ENCODE measurements around the gene APOBEC3B. TPM values are rescaled to one million over a fixed set of nuclear protein-coding genes. Genes with fewer than 3 reads are reported as not detected.
"Not testable (repeated sequence)": the region's sequence is repeated elsewhere in the genome, so short reads cannot be mapped to it uniquely, and the experiment has no call there.

The APOBEC3B gene
- total and polyA plus RNA-seq, 2 donors = 1.0 to 1.8 TPM

- H3K27ac ChIP-seq (ENCODE audit: low read depth) = no peak overlapping the region
- H3K4me1 ChIP-seq (ENCODE audit: insufficient read depth) = no peaks in the 10 kb centered on the region
- no peaks in the 10 kb centered on the region for H3K36me3 ChIP-seq (ENCODE audit: insufficient read depth)
- no peak overlapping the region for H3K4me3 ChIP-seq (ENCODE audit: low read depth, low read length)
- 74% methylated on average over 5 of the region's 5 CpGs for WGBS
- DNase-seq (ENCODE audit: extremely low spot score) = no peak
These were observed 26.8 kb upstream of the APOBEC3B start for GRCh38 chr22:38955250-38955905.

- Histone ChIP-seq H3K36me3 (ENCODE audit: insufficient read depth) (no peaks in the 10 kb centered on the region), H3K27ac (ENCODE audit: low read depth) (no peak overlapping the region), H3K4me3 (ENCODE audit: low read depth, low read length) (no peak overlapping the region), H3K4me1 (ENCODE audit: insufficient read depth) (no peaks in the 10 kb centered on the region)
- DNase-seq (ENCODE audit: extremely low spot score) = no peak
- 92% methylated on average over 3 of the region's 3 CpGs for WGBS
These were observed 26.2 kb upstream of the APOBEC3B start for GRCh38 chr22:38955926-38956325.

- Histone ChIP-seq H3K27ac (ENCODE audit: low read depth) (no peak overlapping the region), H3K4me1 (ENCODE audit: insufficient read depth) (no peaks in the 10 kb centered on the region), H3K4me3 (ENCODE audit: low read depth, low read length) (no peak overlapping the region), H3K36me3 (ENCODE audit: insufficient read depth) (no peaks in the 10 kb centered on the region)
- DNase-seq (ENCODE audit: extremely low spot score) = no peak
- 87% methylated on average over 5 of the region's 5 CpGs for WGBS
These were observed 25.6 kb upstream of the APOBEC3B start for GRCh38 chr22:38956551-38956950.

GRCh38 chr22:38957046-38957770 is 24.9 kb upstream of the APOBEC3B start, which contains the start of gene APOBEC3A:
Gene APOBEC3A, plus strand, starts transcription at chr22:38957609. Its CDS starts 83 bp downstream, at chr22:38957692.
- DNase-seq (ENCODE audit: extremely low spot score) = no peak
- Histone ChIP-seq H3K4me1 (ENCODE audit: insufficient read depth) (no peaks in the 10 kb centered on the region), H3K36me3 (ENCODE audit: insufficient read depth) (no peaks in the 10 kb centered on the region), H3K4me3 (ENCODE audit: low read depth, low read length) (no peak within 1 kb of the TSS), H3K27ac (ENCODE audit: low read depth) (no peak within 1 kb of the TSS)
- 85% methylated on average over 11 of the region's 11 CpGs for WGBS

- no peak for DNase-seq (ENCODE audit: extremely low spot score)
- Histone ChIP-seq H3K4me1 (ENCODE audit: insufficient read depth) (no peaks in the 10 kb centered on the region), H3K4me3 (ENCODE audit: low read depth, low read length) (no peak overlapping the region), H3K36me3 (ENCODE audit: insufficient read depth) (no peaks in the 10 kb centered on the region), H3K27ac (ENCODE audit: low read depth) (no peak overlapping the region)
- WGBS = 87% methylated on average over 6 of the region's 6 CpGs
These were observed 24.1 kb upstream of the APOBEC3B start for GRCh38 chr22:38957808-38958650.

- not testable (repeated sequence) for DNase-seq (ENCODE audit: extremely low spot score)
These were observed 23.6 kb upstream of the APOBEC3B start for GRCh38 chr22:38958651-38958943.

GRCh38 chr22:38959590-38959989 is 22.6 kb upstream of the APOBEC3B start:
- Histone ChIP-seq H3K36me3 (ENCODE audit: insufficient read depth) (no peaks in the 10 kb centered on the region), H3K4me3 (ENCODE audit: low read depth, low read length) (no peak overlapping the region), H3K27ac (ENCODE audit: low read depth) (no peak overlapping the region), H3K4me1 (ENCODE audit: insufficient read depth) (no peaks in the 10 kb centered on the region)
- no peak for DNase-seq (ENCODE audit: extremely low spot score)
- WGBS = 85% methylated on average over 8 of the region's 8 CpGs

More at GRCh38 chr22:38958651-38958943, 23.6 kb upstream of the APOBEC3B start:
- not testable (repeated sequence) for H3K27ac ChIP-seq (ENCODE audit: low read depth); H3K4me3 ChIP-seq (ENCODE audit: low read depth, low read length); H3K4me1 ChIP-seq (ENCODE audit: insufficient read depth); H3K36me3 ChIP-seq (ENCODE audit: insufficient read depth)

- H3K4me1 ChIP-seq (ENCODE audit: insufficient read depth); DNase-seq (ENCODE audit: extremely low spot score); H3K36me3 ChIP-seq (ENCODE audit: insufficient read depth); H3K4me3 ChIP-seq (ENCODE audit: low read depth, low read length); H3K27ac ChIP-seq (ENCODE audit: low read depth): not testable (repeated sequence)
- WGBS = 86% methylated on average over 4 of the region's 4 CpGs
These were observed 21.5 kb upstream of the APOBEC3B start for GRCh38 chr22:38960673-38961072.

- H3K4me3 ChIP-seq (ENCODE audit: low read depth, low read length); DNase-seq (ENCODE audit: extremely low spot score); H3K27ac ChIP-seq (ENCODE audit: low read depth); H3K4me1 ChIP-seq (ENCODE audit: insufficient read depth); H3K36me3 ChIP-seq (ENCODE audit: insufficient read depth): not testable (repeated sequence)
- WGBS = 42% methylated on average over 11 of the region's 11 CpGs
These were observed 18.8 kb upstream of the APOBEC3B start for GRCh38 chr22:38963291-38963738.

- H3K4me3 ChIP-seq (ENCODE audit: low read depth, low read length) = no peak overlapping the region
- no peak overlapping the region for H3K27ac ChIP-seq (ENCODE audit: low read depth)
- DNase-seq (ENCODE audit: extremely low spot score) = no peak
- H3K4me1 ChIP-seq (ENCODE audit: insufficient read depth) = no peaks in the 10 kb centered on the region
- WGBS = 70% methylated on average over 9 of the region's 9 CpGs
- H3K36me3 ChIP-seq (ENCODE audit: insufficient read depth) = no peaks in the 10 kb centered on the region
These were observed 18.3 kb upstream of the APOBEC3B start for GRCh38 chr22:38963872-38964271.

- Histone ChIP-seq H3K27ac (ENCODE audit: low read depth) (no peak overlapping the region), H3K4me1 (ENCODE audit: insufficient read depth) (no peaks in the 10 kb centered on the region), H3K36me3 (ENCODE audit: insufficient read depth) (no peaks in the 10 kb centered on the region), H3K4me3 (ENCODE audit: low read depth, low read length) (no peak overlapping the region)
- no peak for DNase-seq (ENCODE audit: extremely low spot score)
- WGBS = 90% methylated on average over 7 of the region's 7 CpGs
These were observed 17.8 kb upstream of the APOBEC3B start for GRCh38 chr22:38964306-38964705.

GRCh38 chr22:38964989-38965388 is 17.2 kb upstream of the APOBEC3B start:
- 83% methylated on average over 4 of the region's 4 CpGs for WGBS

GRCh38 chr22:38965614-38966379 is 16.4 kb upstream of the APOBEC3B start:
- WGBS = 81% methylated on average over 14 of the region's 14 CpGs
- Histone ChIP-seq H3K4me3 (ENCODE audit: low read depth, low read length) (no peak overlapping the region), H3K27ac (ENCODE audit: low read depth) (no peak overlapping the region), H3K4me1 (ENCODE audit: insufficient read depth) (no peaks in the 10 kb centered on the region), H3K36me3 (ENCODE audit: insufficient read depth) (no peaks in the 10 kb centered on the region)
- DNase-seq (ENCODE audit: extremely low spot score) = no peak

More at GRCh38 chr22:38964989-38965388, 17.2 kb upstream of the APOBEC3B start:
- no peak for DNase-seq (ENCODE audit: extremely low spot score)
- Histone ChIP-seq H3K36me3 (ENCODE audit: insufficient read depth) (no peaks in the 10 kb centered on the region), H3K4me3 (ENCODE audit: low read depth, low read length) (no peak overlapping the region), H3K27ac (ENCODE audit: low read depth) (no peak overlapping the region), H3K4me1 (ENCODE audit: insufficient read depth) (no peaks in the 10 kb centered on the region)
